Activated CD4-positive, alpha-beta T cell treated with anti-CD3 and anti-CD28 coated beads, Interleukin-10, Interleukin-2, amounts not matched to agents 100 ng/mL and 50 ng/mL, durations not matched to agents 16 hours and 8 hours (primary cell): ENCODE data around the gene ZNF814.
"Not testable (repeated sequence)": the region's sequence is repeated elsewhere in the genome, so short reads cannot be mapped to it uniquely, and the experiment has no call there.

Source experiments
- DNase-seq: peaks from one replicate; pipeline ENCODE4 v3.0.0-alpha.2; 2020

The ZNF814 gene

DNA sequence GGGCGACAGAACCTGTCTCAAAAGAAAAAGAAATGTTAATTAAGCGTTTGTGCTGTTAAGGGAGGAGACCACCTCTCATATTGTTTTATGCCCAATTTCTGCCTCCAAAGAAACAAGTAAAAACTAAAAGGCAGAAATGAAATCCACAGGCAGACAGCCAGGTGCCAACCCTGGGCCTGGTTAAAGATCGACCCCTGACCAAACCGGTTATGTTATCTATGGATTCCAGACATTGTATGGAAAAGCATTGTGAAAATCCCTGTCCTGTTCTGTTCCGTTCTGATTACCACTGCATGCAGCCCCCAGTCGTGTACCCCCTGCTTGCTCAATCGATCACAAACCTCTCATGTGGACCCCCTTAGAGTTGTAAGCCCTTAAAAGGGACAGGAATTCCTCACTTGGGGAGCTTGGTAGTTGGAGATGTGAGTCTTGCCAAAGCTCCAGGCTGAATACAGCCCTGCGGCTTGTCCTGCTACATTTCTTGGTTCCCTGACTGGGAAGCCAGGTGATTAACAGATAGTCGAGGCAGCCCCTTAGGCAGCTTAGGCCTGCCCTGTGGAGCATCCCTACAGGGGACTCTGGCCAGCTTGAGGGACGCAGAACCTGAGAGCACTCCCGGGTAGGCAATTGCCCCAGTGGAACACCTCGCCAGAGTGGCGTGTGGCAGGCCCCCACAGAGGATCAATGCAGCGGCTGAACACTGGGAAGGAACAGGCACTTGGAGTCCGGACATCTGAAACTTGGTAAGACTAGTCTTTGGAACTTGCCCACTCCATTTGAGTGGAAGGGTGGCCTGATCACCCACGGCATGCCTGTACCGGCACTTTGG, 73.4 kb downstream of the ZNF814 start:
- no peak for DNase-seq

DNA sequence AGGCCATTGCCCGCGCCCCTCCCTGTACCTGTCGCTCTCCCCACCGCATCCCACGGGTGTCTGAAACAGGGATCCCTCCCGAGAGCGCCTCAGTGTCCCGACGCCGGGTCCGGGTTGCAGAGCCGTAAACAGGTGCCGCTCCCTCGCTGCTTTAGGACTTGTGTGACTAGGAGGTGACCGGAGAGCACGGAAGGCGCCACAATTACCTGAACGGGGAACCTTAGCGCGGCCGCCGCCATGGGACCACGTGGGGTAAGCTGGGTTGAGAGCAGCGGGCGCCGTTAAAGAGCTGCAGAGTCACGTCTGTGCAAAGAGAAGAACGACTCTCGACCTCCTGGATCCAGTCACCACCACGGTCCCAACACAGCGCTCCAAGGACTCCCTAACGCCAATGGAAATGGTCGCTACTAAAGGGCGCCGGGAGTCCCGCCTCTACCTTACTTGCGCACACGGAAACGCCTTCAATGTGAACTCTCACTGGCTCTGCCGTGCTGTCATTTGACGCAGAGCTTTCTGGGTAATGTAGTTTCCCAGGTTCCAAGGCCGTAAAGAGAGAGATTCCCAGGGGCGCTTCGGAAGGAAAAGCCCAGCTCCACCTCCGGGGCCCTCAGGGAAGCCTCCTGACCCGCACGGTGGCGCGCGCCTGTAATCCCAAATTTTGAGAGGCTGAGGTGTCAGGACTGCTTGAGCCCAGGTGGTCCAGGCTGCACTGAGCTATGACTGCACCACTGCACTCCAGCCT, 74.2 kb downstream of the ZNF814 start, which contains the start of gene ZNF552:
TSS of gene ZNF552 (minus strand) at position 409 of the 742 bp plus-strand sequence. CDS start at position 239, 170 bp downstream.
- peak; percentile 87 for DNase-seq

DNA sequence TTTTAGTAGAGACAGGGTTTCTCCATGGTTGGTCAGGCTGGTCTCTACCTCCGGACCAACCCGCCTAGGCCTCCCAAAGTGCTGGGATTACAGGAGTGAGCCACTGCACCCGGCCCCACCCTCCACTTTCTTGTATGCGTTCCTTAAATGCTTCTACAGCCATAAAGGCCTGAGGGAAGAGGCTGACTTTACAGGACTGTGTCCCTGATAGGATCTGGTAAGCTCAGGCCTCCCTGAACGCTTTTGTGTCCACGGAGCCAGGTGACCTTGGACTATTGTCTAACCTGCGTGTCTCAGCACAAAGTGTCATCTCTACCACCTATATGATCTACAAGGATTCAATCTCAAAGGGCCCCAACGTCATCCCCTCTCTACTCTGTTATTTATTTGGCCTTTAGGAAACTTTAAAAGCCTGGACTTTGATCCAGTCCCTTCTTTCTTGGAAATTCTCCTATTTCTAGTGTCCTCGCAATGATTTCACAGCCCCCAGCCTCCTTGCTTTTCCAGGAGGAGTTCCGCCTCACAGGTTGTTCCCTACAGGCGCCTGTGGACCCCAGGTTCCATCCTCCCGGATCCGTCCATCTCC, 74.8 kb downstream of the ZNF814 start:
- DNase-seq = no peak

DNA sequence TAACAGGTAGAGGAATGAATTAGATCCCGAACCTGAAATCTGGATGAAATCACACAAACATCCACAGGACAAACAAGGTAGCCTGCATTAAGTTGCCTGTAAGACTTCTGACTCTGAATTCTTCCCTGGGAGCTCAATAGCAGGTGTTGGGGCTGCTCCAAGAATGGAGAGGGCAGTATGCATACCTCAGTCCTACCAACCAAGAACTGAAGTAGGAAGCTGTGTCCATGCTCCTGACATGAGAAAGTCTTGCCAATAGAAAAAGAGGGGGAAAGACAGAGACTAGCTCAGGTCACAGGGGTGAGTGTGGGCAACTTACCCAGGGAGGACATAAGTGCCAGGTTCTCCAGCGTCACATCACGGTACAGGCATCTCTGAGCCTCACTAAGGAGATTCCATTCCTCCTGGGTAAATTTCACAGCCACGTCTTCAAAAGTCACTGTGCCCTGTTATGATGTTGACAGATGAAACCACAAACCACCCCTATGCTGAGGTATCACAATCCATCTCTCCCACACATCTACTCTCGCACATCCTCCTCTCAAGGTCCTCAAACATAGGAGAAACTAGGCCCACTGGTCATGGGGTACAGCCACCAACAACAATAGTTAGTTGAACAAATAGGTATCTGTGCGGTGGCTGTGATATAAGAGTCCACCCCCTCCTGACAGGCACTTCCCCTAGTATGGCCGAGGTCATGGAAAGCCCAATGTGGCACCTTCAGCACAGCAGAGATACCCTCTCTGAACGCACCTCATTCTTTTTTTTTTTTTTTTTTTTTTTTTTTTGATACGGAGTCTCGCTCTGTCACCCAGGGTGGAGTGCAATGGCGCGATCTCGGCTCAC, 75.6 kb downstream of the ZNF814 start:
- DNase-seq = not testable (repeated sequence)

DNA sequence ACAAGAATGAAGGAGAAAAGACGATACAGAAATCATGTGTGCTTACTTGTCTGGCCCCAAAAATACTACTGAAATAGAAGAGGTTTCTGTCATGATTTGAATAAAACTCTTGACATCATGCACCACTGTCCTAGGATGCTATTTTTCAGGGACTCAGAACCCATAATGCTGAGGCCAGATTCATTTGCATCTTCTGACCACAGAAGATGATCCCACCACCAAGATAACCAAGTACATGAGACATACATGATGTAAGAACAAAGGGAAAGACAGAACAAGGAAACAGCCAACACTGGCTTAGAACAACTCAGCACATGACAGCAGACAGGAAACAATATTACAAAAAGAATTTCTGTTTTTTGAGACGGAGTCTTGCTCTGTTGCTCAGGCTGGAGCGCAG, 76.6 kb downstream of the ZNF814 start:
- DNase-seq = peak; percentile 34

DNA sequence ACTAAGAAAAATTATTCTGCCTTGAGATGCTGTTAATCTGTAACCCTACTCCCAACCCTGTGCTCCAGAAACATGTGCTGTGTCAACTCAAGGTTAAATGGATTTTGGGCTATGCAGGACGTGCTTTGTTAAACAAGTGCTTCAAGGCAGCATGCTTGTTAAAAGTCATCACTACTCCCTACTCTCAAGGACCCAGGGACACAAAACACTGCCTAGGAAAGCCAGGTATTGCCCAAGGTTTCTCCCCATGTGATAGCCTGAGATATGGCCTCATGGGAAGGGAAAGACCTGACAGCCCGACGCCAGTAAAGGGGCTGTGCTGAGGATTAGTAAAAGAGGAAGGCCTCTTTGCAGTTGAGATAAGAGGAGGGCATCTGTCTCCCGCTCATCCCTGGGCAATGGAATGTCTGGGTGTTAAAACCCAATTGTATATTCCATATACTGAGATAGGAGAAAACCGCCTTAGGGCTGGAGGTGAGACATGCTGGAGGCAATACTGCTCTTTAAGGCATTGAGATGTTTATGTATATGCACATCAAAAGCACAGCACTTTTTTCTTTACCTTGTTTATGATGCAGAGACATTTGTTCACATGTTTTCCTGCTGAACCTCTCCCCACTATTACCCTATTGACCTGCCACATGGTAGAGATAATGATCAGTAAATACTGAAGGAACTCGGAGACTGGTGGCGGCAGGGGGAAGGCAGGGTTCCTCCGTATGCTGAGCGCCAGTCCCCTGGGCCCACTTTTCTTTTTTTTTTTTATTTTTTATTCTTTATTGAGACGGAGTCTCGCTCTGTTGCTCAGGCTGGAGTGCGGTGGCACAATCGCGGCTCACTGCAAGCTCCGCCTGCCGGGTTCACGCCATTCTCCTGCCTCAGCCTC, 78.2 kb downstream of the ZNF814 start:
- DNase-seq = not testable (repeated sequence)

DNA sequence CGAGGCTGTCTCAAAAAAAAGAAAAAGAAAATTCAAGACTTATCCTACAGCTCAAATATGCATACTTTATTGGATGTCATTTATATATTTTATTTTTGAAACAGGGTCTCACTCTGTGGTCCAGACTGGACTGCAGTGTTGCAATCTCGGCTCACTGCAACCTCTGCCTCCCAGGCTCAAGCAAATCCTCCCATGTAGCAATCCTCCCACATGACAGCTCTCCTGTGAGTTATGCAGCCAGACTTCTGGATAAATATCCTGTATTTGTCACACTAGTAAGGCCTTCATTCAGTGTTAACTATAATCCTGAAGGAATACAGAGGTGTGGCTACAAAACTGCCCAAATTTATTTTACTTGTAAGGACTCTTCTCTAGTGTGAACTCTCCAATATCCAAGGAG, 81.3 kb downstream of the ZNF814 start:
- no peak for DNase-seq

DNA sequence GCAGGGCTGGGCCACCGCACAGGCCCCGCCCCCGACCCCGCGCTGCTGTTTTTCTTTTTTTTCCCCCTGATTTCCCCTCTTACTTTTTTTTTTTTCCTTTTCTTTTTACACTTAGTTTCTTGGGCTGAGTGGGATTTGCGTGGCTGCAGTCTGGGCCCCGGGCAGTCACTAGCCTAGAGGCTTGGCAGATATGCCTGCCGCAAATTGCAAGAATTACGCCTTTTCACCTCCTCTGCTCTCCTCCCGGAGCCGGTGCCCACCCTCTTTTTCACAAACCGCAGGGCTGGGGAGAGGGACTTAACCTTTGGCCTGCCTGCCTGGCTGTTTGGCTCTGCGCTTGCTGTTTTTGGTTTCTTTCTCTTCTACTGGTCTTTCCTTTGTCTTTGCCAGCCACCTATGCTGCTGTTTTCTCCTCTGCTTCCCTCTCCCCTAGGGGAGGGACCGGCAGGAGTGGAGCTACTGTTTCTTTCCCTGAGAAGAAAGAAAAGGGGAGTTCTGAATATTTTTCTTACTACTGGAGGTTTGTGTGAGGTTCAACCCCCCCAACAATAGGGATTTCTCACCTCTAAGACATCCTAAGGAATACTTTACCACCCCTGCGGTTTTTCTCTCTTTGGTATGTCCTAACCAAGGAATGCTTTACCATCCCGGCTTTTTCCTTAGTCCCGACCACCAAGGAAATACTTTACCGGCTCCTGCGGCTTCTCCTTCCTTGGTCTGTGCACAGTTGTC, 85.1 kb downstream of the ZNF814 start:
- no peak for DNase-seq

DNA sequence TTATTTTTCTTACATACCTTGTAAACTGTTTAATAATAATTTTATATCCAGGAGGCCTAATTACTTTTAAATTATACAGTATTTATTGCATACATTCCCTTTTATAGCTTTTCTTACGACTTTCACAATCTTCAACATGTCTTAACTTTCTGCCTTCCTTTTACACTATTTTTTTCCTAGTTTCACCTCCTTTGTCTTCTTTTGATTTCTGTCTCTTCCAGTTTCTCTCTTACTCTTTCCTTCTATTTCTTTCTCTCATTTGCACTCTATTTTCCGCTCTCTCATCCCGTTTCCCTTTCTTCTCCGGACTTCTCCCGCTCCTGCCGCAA, 85.6 kb downstream of the ZNF814 start:
- DNase-seq = no peak

DNA sequence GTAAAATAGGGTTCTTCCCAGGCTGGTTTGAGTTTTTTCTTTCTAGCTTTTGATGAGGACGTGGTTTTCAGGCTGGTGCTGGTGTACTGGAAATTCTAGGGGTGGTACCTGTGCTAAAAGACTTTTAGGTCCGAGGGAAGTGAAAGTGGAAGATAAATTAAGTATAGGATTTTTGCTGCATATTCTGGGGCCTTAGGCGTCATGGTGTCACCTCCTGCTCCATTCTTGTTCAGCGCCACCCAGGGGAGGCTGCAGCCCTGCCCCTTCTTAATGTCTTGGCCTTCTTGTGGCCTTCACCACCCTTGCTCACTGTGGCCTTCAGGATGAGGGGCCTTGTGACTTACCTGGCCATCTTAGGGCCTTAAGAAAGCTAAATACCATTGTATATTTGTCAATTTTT, 86.6 kb downstream of the ZNF814 start:
- no peak for DNase-seq

DNA sequence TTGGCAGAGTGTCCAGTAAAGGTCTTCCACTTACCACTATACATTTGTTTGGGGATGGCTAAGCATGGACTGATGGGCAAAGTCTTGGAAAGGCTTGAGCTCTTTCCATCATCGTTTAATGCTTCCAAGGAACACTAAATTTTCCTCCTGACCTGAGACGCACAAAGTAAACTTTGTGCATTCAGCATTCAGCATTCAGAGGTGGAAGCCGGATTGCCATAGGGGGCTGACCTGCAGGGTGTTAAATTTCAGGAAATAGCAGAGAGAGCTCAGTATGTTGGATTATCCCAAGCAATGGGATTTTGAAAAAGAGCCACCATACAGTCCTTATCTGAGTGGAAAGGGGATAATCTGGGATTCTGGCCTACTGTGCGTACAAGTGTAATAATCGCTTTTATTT, 88.1 kb downstream of the ZNF814 start:
- DNase-seq = no peak
